ENCODE data around the gene C10orf143. TPM values are rescaled to one million over a fixed set of nuclear protein-coding genes. Genes with fewer than 3 reads are reported as not detected.

C10orf143 gene
- total and polyA plus RNA-seq, 2 experiments from 2014 or later, result 0.21 to 3.7 TPM

GRCh38 chr10:130079614-130080460 is 30.8 kb downstream of the C10orf143 start:
- Mint-ChIP-seq H3K27me3 (ENCODE audit: insufficient read depth, low read depth, poor library complexity) (no peaks in the 10 kb centered on the region), H3K4me3 (no peak overlapping the region), H3K36me3 (ENCODE audit: low read depth) (no peaks in the 10 kb centered on the region), H3K4me1 (peaks cover 7% of the 10 kb centered on the region; the same call in 2 of the 3 replicates), H3K27ac (no peak overlapping the region), H3K9me3 (no peaks in the 10 kb centered on the region)
- no peaks in the 10 kb centered on the region; the same call in none of the 2 replicates for H3K4me1 ChIP-seq (ENCODE audit: insufficient read depth)
- no peak overlapping the region for H3K27ac ChIP-seq (ENCODE audit: low read depth)
- H3K9me2 ChIP-seq (ENCODE audit: insufficient read depth), result no peaks in the 10 kb centered on the region
- H3K4me2 ChIP-seq, result no peak overlapping the region
- H3F3A ChIP-seq (replicated peaks; ENCODE audit: low read depth), result no peaks in the 10 kb centered on the region
- no peaks in the 10 kb centered on the region for H3K27me3 ChIP-seq (ENCODE audit: insufficient read depth)
- DNase-seq (ENCODE audit: low spot score) (no peak), ATAC-seq (no peak)
- no peaks in the 10 kb centered on the region for H3K79me2 ChIP-seq (replicated peaks; ENCODE audit: insufficient read depth)
- H4K20me1 ChIP-seq (replicated peaks; ENCODE audit: insufficient read depth), result no peaks in the 10 kb centered on the region
- H2AFZ ChIP-seq, result no peak overlapping the region
- TF ChIP-seq EZH2phosphoT487 (IDR thresholded peaks at IDR 0.05; ENCODE audit: unreplicated experiment) (no peak), CREB1 (CRISPR knock-in tag; IDR thresholded peaks at IDR 0.05; ENCODE audit: low read depth) (no peak), CTCF (conservative IDR thresholded peaks at IDR 0.05; ENCODE audit: low read depth in 2 of 2) (no peak), JUNB (IDR thresholded peaks at IDR 0.05; ENCODE audit: unreplicated experiment) (no peak), ETS1 (IDR thresholded peaks at IDR 0.05) (no peak), ZNF462 (CRISPR knock-in tag; IDR thresholded peaks at IDR 0.05) (no peak), EZH2 (IDR thresholded peaks at IDR 0.05; ENCODE audit: low read depth, unreplicated experiment) (no peak), REST (IDR thresholded peaks at IDR 0.05; ENCODE audit: unreplicated experiment) (no peak), POLR2AphosphoS5 (IDR thresholded peaks at IDR 0.05; ENCODE audit: low read depth) (no peak), ZNF331 (CRISPR knock-in tag; IDR thresholded peaks at IDR 0.05; ENCODE audit: low read depth) (no peak), ZNF114 (CRISPR knock-in tag; IDR thresholded peaks at IDR 0.05) (no peak), STAT1 (IDR thresholded peaks at IDR 0.05; ENCODE audit: unreplicated experiment) (no peak), NANOG (IDR thresholded peaks at IDR 0.05; ENCODE audit: borderline replicate concordance) (no peak)
- H3K36me3 ChIP-seq (ENCODE audit: insufficient read depth), result no peaks in the 10 kb centered on the region
- H3K4me3 ChIP-seq, result no peak overlapping the region

All from GM23338 (cell line).